HG03097 (cell line): ENCODE results near the gene RASL12.
"Not testable (repeated sequence)": the region's sequence is repeated elsewhere in the genome, so short reads cannot be mapped to it uniquely, and the experiment has no call there.

Experiments
- ATAC-seq: cut with Tn5 transposase; IDR thresholded peaks from one replicate; pipeline ENCODE4 v1.9.1; 2021; ENCODE audit not compliant: unreplicated experiment, low FRiP score

The RASL12 gene

DNA sequence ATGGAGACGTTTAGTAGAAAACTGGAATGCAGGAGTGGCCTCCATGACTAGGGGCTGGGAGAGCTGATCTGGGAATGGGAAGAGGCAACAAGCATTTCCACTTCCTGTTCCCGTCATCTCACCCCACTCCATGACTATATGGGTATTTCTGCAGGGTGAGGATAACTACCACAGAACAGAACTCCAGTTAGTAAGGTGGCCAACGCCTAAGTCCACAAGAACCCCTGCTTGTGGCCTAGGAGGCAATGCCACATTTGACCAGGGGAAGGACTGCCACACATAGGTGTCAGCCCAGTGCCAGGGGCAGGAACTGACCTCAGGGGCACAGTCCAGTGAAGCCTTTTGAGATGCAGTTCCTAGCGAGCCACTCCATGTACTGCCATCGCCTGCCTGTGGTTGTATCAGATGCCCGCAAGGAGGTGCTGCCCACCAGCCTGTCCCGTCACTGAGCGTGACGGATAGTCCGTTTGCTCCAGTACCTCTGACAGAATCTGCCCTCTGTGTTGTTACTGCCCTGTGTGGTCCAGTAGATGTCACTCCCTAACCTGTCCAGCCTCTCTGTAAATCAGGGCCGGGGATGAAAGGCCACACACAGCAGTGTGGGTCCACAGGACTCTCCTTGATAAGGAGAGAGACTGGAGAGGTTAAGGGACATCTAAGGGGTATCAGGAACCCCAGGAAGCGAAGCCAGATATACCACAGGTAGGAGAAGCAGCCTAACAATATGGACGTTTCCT is 34.8 kb downstream of the RASL12 start:
- no peak for ATAC-seq

DNA sequence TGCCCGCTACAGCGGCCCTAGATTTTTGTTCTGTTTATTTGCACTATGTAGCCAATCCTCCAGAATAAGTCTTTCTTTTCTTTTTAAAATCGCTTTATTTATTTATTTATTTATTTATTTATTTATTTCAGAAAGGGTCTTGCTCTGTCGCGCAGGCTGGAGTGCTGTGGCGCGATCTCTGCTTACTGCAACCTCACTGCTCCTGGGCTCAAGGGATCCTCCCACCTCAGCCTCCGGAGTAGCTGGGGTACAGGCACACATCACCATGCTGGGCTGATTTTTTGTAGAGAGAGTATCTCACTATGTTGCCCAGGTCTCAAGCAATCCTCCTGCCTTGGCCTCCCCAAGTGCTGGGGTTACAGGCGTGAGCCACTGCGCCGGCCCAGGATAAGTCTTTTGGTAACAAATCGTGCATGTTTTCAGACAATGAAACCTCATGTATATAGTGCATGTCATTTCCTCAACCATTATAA is 38.0 kb downstream of the RASL12 start:
- no peak for ATAC-seq

DNA sequence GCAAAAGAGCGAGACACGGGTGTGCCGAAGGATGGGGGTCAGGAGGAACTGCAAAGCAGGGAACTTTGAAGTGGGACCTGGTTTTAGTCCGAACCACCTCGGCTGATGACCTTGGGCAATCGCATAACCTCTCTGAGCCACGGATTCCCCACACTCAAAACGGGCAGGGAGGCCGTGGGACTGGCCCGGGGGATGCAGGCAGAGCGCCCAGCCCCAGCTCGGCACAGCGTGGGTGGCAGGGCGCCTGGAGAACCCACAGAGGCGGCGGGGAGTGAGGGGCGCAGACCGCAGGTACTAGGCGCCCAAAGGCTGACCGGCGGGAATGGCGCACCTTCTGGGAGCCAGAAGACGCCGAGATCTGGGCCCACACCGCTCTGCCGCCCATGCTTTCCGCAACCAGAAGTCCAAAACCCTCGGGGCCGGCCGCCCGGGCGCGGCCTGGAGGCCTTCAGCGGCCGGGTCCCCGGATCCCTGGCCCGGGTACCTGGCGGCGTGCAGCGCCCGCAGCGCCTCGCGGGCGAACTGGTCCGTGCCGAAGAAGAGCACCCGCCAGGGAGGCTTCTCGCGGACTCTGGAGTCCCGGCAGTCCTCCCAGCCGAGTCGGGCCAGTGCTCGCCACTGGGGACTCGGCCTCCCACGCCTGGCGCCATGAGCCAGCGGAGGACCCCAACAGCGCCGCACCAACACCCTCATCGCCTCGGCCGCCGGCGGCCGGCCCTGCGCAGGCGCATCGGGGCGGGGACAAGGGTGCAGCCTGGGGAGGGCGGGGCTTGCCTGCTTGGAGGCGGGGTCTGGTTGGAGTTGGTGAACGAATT is 38.7 kb downstream of the RASL12 start, which contains the start of gene MTFMT:
TSS of gene MTFMT (minus strand) at position 719 of the 815 bp plus-strand sequence. CDS start at position 693, 26 bp downstream.
- ATAC-seq = no peak

DNA sequence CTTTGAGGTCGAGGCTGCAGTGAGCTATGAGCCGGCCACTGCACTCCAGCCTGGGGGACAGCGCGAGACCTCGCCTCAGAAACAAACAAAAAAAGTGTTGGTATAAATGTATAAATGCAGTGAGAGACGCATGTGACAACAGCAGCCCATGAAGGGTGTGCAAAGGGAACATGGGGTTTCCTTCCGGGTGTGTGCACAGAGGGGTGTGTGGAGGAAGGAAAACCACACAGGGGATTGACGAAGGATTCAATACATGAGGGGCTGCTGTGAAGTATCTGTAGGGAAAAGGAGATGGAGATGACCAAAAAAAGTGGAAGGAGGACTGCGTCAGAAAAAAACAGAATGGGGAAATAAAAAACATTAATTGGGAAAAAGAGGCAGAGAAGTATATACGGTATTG is 39.5 kb downstream of the RASL12 start:
- no peak for ATAC-seq

DNA sequence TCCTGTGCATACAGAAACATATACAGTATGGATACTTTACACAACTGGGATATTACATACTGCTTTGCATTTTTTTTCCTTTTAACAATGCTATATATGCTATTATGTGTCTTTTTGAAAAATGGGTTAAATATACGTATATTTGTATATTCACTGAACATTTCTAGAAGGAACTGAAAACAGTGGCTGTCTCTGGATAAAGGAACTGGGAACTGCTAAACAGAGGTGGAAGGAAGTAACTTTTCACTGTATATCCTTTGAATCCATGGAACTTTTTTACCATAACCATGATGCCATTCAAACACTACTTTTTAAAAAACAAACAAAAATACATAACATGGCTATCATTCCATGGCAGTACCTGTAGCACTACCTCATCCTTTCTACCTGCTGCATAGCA is 40.2 kb downstream of the RASL12 start:
- no peak for ATAC-seq

DNA sequence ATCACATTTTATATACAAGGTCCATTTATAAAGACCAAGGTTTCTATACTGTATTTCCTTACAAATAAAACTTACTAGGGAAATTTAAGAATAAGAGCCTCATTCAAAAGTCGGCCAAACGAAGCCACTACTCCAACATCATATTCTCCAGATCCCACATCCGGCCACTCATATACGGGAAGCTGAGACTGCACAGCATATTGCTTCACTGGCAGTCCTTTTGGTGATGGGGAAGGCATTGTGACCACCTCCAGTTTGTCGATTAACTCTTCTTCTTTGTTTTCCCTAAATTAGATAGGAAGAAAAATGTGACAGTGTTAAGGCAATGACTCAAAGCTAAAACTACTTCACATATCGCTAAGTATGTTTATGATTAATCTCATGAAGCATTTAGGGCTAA is 41.0 kb downstream of the RASL12 start:
- ATAC-seq = no peak

DNA sequence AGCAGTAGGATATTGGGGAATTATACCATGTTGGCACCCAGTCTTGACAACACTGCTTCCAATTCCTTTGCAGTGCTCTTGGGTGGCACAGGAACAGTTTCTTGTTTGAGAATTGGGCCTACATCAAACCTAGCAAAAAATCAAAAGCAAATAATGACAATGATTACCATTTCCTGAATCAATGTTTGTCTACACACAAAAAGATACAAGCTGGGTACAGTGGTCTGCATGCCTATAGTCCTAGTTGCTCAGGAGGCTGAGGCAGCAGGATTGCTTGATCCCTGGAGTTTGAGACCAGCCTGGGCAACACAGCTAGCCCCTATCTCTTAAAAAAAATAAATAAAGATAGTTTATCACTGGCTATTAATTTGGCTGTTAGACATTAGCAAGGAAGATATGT is 46.3 kb downstream of the RASL12 start:
- ATAC-seq = no peak

DNA sequence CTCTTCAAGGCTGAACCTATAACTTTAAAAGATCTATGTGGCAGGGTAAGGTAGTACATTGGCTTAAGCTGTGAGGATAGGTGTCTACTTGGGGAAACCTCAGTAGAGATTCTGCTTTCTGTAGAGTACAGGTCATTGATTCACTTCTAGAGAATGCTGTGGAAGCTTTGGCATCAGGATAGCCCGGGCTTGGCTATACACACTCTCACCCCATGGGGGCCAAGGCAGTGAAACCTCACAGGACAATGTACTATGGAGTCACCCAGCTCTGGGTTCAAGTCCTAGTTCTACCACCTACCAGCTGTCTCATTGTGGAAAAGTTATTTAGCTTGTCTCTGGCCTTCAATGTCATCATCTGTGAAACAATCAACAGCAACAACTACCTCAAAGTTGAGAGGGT is 47.4 kb downstream of the RASL12 start:
- no peak for ATAC-seq

DNA sequence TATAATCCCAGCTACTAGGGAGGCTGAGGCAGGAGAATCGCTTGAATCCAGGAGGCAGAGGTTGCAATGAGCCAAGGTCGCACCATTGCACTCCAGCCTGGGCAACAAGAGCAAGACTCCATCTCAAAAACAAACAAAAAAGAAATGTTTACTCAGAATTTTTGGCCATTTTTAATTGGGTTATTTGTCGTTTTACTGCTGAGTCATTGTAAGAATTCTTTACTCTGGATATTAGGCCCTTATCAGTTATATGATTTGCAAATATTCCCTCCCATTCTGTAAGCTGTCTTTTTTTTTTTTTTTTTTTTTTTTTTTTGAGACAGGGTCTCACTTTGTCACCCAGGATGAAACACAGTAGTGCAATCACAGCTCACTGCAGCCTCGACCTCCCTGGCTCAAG is 56.6 kb downstream of the RASL12 start:
- not testable (repeated sequence) for ATAC-seq

DNA sequence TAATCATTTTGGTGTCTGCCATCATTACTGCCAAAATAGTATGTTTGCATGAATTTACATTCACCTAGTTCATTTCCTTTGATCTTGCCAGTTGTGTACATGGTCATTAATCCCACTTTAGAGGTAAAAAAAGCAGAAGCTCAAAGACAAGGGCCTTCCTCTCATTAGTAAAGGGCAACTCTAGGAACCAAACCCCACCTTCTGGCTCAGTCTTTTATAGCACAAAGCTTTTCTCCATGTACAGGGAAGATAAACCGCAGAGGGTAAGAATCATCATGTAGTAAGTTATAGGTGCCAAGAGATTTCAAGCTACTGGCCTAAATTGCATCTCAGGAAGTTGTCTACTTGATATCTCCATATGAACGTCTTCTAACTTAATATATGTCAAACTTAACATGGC is 58.8 kb downstream of the RASL12 start:
- no peak for ATAC-seq

DNA sequence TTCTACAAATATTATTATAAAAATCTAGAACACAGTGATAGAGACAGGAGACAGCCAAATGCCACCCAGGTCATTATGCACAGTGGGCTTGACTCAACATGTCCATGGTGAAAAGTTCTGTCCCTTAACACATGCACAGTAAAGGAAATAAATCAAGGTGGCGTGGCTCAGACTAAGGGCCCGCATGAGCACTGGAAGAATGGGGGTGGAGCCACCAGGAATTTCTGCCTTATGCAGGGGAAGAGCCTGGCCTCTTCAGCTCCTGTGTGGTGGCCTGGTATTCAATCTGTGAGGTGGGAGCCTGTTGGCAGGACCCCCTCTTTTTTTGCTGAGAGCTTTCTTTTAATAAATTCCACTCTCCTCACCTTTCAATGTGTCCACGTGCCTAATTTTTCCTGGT is 60.9 kb downstream of the RASL12 start:
- ATAC-seq = no peak

DNA sequence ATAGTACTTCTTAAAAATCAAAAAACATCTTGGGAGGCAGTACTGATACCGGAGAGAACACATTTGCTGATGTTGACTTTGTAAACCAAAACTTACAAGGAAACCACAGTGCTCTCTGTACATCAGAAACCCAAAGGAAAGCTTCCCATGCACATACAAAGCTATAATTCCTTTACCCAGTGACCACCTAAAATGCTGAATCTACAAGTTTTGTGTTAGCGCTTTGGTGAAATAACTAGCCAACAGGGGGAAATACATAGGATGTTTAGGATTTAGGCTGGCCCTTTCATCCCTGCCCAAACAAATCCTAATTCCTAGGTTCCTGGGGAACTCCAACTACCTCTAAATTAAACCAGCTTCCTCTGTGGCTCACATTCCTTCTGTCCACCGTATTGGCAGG is 62.8 kb downstream of the RASL12 start:
- ATAC-seq = no peak
